ENCODE measurements around the gene WNT9A.

The WNT9A gene

DNA sequence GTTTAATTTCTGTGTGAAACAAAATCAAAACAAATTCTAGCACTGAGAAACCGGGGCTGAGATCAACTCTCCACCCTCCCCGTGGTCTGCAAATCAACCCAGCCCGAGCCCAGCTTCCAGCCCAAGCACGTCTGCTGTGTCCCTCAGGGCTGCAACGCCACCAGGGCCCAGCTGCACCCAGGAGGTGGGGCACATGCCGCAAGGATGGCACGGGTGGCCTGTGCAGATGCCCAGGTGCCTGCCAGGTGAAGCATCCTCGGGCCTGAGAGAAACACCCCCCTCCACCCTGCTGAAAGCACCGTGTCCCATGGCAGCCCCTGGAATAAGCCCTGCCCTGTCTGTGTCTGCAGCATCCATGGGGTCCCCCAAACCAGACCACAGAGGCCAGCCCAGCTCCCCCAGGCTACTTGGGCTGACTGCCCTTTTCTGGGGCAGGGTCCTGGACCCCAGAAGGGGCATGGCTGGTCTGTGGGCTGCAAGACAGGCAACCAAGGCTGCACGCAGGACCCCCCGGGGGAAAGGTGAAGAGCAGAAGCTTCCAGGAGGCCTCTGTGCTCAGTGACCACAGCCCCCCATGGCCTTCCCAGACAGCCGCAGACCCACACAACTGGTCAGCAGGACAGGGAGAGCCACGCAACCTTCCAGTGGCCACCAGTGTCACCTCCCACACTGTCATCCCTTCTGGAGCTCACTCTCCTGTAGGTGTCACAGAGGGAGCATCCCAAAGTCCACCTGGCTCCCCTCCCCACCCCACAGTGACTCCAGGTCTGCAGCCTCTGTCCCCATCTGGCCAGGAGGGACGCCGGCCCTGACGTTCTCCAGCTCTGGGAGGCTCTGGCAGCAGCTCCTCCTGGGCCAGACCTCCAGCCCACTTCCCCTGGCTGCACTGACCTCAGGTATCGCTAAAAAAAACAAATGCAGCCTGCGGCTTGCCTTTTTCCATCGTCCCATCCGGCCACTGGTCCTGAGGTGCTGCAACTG is 7.7 kb downstream of the WNT9A start:
- no peak overlapping the region for H3K27ac ChIP-seq
- TF ChIP-seq ZFX (IDR thresholded peaks at IDR 0.05): no peak
- TF ChIP-seq, protein P1, sequence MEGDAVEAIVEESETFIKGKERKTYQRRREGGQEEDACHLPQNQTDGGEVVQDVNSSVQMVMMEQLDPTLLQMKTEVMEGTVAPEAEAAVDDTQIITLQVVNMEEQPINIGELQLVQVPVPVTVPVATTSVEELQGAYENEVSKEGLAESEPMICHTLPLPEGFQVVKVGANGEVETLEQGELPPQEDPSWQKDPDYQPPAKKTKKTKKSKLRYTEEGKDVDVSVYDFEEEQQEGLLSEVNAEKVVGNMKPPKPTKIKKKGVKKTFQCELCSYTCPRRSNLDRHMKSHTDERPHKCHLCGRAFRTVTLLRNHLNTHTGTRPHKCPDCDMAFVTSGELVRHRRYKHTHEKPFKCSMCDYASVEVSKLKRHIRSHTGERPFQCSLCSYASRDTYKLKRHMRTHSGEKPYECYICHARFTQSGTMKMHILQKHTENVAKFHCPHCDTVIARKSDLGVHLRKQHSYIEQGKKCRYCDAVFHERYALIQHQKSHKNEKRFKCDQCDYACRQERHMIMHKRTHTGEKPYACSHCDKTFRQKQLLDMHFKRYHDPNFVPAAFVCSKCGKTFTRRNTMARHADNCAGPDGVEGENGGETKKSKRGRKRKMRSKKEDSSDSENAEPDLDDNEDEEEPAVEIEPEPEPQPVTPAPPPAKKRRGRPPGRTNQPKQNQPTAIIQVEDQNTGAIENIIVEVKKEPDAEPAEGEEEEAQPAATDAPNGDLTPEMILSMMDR (conservative IDR thresholded peaks at IDR 0.05): no peak

- no peak overlapping the region for H3K27ac ChIP-seq
- no peak for TF ChIP-seq ZFX (IDR thresholded peaks at IDR 0.05)
- TF ChIP-seq, protein P1 (conservative IDR thresholded peaks at IDR 0.05): no peak
Measured at GRCh38 chr1:227938911-227939790, 8.6 kb downstream of the WNT9A start.

DNA sequence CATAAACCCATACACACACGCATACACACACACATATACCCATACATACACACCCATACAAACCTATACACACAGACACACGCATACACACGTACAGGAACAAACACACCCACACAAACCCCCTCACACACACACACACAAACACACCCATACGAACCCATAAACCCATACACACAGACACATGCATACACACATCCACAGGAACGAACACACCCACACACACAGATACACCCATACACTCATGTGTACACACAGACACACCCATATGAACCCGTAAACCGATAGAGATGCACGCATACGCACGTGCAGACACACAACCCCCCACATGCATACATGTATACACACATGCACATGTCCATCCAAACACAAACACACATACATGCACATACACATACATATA is 9.5 kb downstream of the WNT9A start:
- TF ChIP-seq, protein P1 (conservative IDR thresholded peaks at IDR 0.05): no peak
- no peak for TF ChIP-seq ZFX (IDR thresholded peaks at IDR 0.05)
- no peak overlapping the region for H3K27ac ChIP-seq

GRCh38 chr1:227937838-227938145 is 9.9 kb downstream of the WNT9A start:
- TF ChIP-seq, protein P1 (conservative IDR thresholded peaks at IDR 0.05): no peak
- no peak for TF ChIP-seq ZFX (IDR thresholded peaks at IDR 0.05)
- H3K27ac ChIP-seq: no peak overlapping the region

- no peak overlapping the region for H3K27ac ChIP-seq
Measured at GRCh38 chr1:227937031-227937837, 10.5 kb downstream of the WNT9A start.

DNA sequence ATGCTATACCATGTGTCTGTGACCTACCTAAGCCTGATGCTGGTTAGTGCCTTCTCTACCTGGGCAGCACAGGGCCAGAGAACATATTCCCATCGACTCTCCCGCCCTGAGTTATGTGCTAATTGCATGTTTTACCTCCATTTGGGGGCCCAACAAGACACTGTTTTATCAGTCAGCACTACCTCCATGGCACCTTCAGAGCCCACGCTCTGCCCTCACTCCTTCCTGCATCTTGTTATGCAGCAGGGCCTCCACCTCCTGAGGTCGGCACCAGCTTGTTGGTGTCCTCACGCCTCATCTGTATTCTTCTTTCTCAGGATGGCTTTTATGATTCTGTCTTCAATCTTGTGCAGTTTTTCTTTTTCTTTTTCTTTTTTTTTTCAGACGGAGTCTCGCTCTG is 11.9 kb downstream of the WNT9A start:
- TF ChIP-seq, protein P1 (conservative IDR thresholded peaks at IDR 0.05): no peak
- TF ChIP-seq ZFX (IDR thresholded peaks at IDR 0.05): no peak
- H3K27ac ChIP-seq: no peak overlapping the region

More at GRCh38 chr1:227937031-227937837, 10.5 kb downstream of the WNT9A start:
- no peak for TF ChIP-seq ZFX (IDR thresholded peaks at IDR 0.05)
- TF ChIP-seq, protein P1 (conservative IDR thresholded peaks at IDR 0.05): no peak
